Suppressor macrophage (primary cell): ENCODE results near the gene PGAP3.
A peak's percentile ranks its signal among the peaks of the same experiment; 100 is the strongest.

Experiments used
- DNase-seq, 4 experiments: peaks; one replicate each; pipeline ENCODE4 v3.0.0-alpha.2; 2020 to 2022

Gene PGAP3

GRCh38 chr17:39694593-39694992, 6.7 kb upstream of the PGAP3 start:
- DNase-seq, result no peak

GRCh38 chr17:39688945-39689344, 1.1 kb upstream of the PGAP3 start:
- DNase-seq, result no peak

GRCh38 chr17:39688475-39688835, 598 bp upstream of the PGAP3 start:
- peak in 1 of 4 experiments; percentile 17 for DNase-seq

- no peak for DNase-seq
Observed at GRCh38 chr17:39687101-39687545, 734 bp downstream of the PGAP3 start.

- DNase-seq, result no peak
Observed at GRCh38 chr17:39684369-39685192, 3.3 kb downstream of the PGAP3 start.

- no peak for DNase-seq
Observed at GRCh38 chr17:39683295-39683939, 4.4 kb downstream of the PGAP3 start.

- no peak for DNase-seq
Observed at GRCh38 chr17:39679521-39680192, 8.2 kb downstream of the PGAP3 start.

GRCh38 chr17:39678340-39679116, 9.3 kb downstream of the PGAP3 start:
- no peak for DNase-seq

- DNase-seq, result no peak
Observed at GRCh38 chr17:39677542-39678339, 10.1 kb downstream of the PGAP3 start.

GRCh38 chr17:39677072-39677471, 10.8 kb downstream of the PGAP3 start:
- no peak for DNase-seq

- peak; percentile 52 to 80 (median 56) for DNase-seq
Observed at GRCh38 chr17:39676198-39676819, 11.5 kb downstream of the PGAP3 start.

- DNase-seq, result peak in 2 of 4 experiments; percentile 22 to 31
Observed at GRCh38 chr17:39675390-39676082, 12.3 kb downstream of the PGAP3 start.

GRCh38 chr17:39674702-39675389, 13.0 kb downstream of the PGAP3 start:
- no peak for DNase-seq

- no peak for DNase-seq
Observed at GRCh38 chr17:39674179-39674578, 13.7 kb downstream of the PGAP3 start.

- DNase-seq, result no peak
Observed at GRCh38 chr17:39673335-39674081, 14.3 kb downstream of the PGAP3 start.

- DNase-seq, result no peak
Observed at GRCh38 chr17:39672522-39673334, 15.1 kb downstream of the PGAP3 start.

- DNase-seq, result peak in 3 of 4 experiments; percentile 25 to 53 (median 47)
Observed at GRCh38 chr17:39671651-39672521, 16.0 kb downstream of the PGAP3 start.
